Measurements from ENCODE around the gene MRPL12. TPM values are rescaled to one million over a fixed set of nuclear protein-coding genes. Genes with fewer than 3 reads are reported as not detected.

The MRPL12 gene
- total and polyA plus RNA-seq, 9 of the 15 experiments (the other 6 are each of a cell fraction or from before 2014, with no cell fraction given): 0.94 to 338 (median 100) TPM

DNA sequence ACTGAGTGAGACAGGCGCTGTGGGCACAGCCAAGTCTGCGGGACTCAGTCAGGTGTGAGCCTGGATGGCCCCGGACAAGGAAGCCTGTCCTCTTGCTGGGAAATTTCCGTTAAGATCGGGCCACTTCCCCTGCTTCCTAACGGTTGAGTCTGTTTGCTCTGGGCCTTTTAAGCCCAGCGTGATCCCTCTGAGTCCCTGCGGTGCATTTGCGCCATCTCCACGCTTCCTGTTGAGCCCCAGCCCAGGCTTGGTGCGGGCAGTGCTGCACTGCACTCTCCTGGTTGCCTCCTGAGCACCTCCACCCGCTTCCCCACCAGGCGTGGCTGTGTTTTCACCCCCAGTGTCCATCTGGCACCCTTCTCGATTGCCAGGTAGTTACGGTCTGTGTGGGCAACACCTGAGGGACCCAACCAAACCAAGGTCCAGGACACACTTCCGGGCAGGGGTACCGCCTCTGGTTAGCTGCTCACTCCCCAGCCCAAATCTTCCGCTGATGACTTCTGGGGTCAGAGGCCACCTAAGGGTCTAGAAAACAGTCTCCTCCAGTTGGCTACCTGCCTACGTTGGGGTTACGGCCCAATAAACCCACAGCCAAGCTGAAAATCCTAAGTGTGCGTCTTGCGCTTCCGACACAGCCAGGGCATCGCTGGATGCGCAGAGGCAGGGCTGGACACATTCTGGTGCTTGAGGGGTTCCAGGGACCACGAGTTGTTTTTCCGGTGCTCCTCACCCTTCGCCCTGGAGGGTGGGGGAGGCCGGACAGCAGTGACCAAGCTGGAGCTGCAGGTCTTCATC, 7.5 kb downstream of the MRPL12 start (continued):
- TF ChIP-seq, protein P1, sequence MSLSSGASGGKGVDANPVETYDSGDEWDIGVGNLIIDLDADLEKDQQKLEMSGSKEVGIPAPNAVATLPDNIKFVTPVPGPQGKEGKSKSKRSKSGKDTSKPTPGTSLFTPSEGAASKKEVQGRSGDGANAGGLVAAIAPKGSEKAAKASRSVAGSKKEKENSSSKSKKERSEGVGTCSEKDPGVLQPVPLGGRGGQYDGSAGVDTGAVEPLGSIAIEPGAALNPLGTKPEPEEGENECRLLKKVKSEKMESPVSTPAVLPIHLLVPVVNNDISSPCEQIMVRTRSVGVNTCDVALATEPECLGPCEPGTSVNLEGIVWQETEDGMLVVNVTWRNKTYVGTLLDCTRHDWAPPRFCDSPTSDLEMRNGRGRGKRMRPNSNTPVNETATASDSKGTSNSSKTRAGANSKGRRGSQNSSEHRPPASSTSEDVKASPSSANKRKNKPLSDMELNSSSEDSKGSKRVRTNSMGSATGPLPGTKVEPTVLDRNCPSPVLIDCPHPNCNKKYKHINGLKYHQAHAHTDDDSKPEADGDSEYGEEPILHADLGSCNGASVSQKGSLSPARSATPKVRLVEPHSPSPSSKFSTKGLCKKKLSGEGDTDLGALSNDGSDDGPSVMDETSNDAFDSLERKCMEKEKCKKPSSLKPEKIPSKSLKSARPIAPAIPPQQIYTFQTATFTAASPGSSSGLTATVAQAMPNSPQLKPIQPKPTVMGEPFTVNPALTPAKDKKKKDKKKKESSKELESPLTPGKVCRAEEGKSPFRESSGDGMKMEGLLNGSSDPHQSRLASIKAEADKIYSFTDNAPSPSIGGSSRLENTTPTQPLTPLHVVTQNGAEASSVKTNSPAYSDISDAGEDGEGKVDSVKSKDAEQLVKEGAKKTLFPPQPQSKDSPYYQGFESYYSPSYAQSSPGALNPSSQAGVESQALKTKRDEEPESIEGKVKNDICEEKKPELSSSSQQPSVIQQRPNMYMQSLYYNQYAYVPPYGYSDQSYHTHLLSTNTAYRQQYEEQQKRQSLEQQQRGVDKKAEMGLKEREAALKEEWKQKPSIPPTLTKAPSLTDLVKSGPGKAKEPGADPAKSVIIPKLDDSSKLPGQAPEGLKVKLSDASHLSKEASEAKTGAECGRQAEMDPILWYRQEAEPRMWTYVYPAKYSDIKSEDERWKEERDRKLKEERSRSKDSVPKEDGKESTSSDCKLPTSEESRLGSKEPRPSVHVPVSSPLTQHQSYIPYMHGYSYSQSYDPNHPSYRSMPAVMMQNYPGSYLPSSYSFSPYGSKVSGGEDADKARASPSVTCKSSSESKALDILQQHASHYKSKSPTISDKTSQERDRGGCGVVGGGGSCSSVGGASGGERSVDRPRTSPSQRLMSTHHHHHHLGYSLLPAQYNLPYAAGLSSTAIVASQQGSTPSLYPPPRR (CRISPR knock-in tag; IDR thresholded peaks at IDR 0.05; ENCODE audit: borderline replicate concordance): no peak
- TF ChIP-seq PATZ1 (CRISPR knock-in tag; IDR thresholded peaks at IDR 0.05; ENCODE audit: borderline replicate concordance) (no peak), FOXA3 (CRISPR knock-in tag; conservative IDR thresholded peaks at IDR 0.05 in 1 of 2, IDR thresholded peaks at IDR 0.05 in 1 of 2) (0 out of 4 replicates have a peak, but pooled peaks of 1 of the 2 experiments have one; percentile 20), ARID3B (CRISPR knock-in tag; IDR thresholded peaks at IDR 0.05; ENCODE audit: borderline replicate concordance) (no peak), MAFG (tag; conservative IDR thresholded peaks at IDR 0.05) (no peak), ETV6 (IDR thresholded peaks at IDR 0.05; ENCODE audit: borderline replicate concordance in 1 of 2, low read depth in 2 of 2, low read length in 1 of 2) (no peak), ETV6 (CRISPR knock-in tag; IDR thresholded peaks at IDR 0.05; ENCODE audit: borderline replicate concordance) (no peak), ETV5 (CRISPR knock-in tag; IDR thresholded peaks at IDR 0.05; ENCODE audit: low read depth) (no peak), TFAP4 (CRISPR knock-in tag; IDR thresholded peaks at IDR 0.05; ENCODE audit: borderline replicate concordance) (0 out of 2 replicates have a peak, but pooled peaks have one; percentile 5), TEAD2 (tag; IDR thresholded peaks at IDR 0.05) (no peak), PTBP1 (IDR thresholded peaks at IDR 0.05; ENCODE audit: low read depth, low read length) (0 out of 2 replicates have a peak, but pooled peaks have one; percentile 13), CAMTA2 (CRISPR knock-in tag; conservative IDR thresholded peaks at IDR 0.05) (0 out of 2 replicates have a peak, but pooled peaks have one; percentile 30), KDM5B (IDR thresholded peaks at IDR 0.05; ENCODE audit: insufficient replicate concordance, low read depth, low read length) (peak; percentile 10), THRAP3 (IDR thresholded peaks at IDR 0.05; ENCODE audit: borderline replicate concordance) (no peak)
- TF ChIP-seq, protein P2, sequence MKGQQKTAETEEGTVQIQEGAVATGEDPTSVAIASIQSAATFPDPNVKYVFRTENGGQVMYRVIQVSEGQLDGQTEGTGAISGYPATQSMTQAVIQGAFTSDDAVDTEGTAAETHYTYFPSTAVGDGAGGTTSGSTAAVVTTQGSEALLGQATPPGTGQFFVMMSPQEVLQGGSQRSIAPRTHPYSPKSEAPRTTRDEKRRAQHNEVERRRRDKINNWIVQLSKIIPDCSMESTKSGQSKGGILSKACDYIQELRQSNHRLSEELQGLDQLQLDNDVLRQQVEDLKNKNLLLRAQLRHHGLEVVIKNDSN (CRISPR knock-in tag; IDR thresholded peaks at IDR 0.05): 0 out of 2 replicates have a peak, but pooled peaks have one; percentile 21
